GM19240 (cell line): ENCODE data around the gene OR14A16.

Experiments used
- DNase-seq: peaks from one replicate; pipeline ENCODE4 v3.0.0; 2011; ENCODE audit warnings: low spot score; ENCODE audit not compliant: insufficient read length

OR14A16 gene

DNA sequence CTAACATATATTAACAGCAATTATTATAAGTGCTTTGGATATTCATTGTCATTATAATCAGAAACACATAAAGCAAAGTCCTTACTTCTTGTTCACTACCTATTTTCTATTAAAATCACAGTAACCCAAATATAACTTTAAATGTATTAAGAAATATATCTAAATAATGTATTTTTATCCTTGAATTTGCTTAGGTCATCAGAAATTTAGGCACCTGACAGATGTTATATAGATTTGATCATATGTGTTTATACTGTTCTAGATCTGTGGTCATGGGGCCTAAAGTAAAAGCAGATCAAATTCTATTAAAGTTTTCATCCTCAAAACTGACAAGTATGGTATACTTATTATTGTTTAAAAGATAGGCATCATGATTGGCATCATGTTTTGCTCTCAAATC is 54.3 kb downstream of the OR14A16 start:
- no peak for DNase-seq
